ENCODE data around the gene CXCR5.
A peak's percentile ranks its signal among the peaks of the same experiment; 100 is the strongest.

The CXCR5 gene

DNA sequence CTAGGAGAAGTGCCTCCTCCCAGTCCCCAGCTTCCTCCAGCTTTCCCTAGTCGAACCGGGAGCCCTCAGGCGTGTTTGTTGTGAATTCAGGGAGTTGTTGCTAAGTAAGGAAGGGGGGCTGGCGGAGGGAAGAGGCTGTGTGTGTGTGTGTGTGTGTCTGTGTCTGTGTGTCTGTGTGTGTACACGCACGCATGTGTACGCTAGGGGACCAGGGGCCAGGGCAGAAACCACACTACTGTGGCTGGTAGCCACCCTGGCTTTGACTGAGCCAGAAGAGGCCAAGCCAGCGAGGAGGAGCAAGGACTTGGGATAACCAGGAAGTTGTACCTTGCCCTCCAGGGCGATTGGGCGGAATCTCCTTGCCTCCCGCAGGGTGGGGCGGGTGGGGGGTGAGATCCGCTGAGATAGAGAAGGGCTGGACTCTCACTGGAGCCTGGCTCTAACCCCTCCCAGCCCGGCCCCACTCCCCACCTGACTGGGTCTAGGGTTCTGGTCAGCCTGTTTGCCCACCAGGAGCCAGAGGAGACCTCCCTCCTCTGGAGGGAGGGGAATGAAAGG is 34.5 kb downstream of the CXCR5 start:
- Histone ChIP-seq H3K36me3 (replicated peaks) (no peaks in the 10 kb centered on the region), H3K27me3 (replicated peaks) (no peaks in the 10 kb centered on the region), H3K27ac (peak overlapping the region; percentile 92), H3K4me3 (ENCODE audit: low read depth, low read length) (peak overlapping the region; percentile 34)
- TF ChIP-seq, protein P1, sequence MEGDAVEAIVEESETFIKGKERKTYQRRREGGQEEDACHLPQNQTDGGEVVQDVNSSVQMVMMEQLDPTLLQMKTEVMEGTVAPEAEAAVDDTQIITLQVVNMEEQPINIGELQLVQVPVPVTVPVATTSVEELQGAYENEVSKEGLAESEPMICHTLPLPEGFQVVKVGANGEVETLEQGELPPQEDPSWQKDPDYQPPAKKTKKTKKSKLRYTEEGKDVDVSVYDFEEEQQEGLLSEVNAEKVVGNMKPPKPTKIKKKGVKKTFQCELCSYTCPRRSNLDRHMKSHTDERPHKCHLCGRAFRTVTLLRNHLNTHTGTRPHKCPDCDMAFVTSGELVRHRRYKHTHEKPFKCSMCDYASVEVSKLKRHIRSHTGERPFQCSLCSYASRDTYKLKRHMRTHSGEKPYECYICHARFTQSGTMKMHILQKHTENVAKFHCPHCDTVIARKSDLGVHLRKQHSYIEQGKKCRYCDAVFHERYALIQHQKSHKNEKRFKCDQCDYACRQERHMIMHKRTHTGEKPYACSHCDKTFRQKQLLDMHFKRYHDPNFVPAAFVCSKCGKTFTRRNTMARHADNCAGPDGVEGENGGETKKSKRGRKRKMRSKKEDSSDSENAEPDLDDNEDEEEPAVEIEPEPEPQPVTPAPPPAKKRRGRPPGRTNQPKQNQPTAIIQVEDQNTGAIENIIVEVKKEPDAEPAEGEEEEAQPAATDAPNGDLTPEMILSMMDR (IDR thresholded peaks at IDR 0.05; ENCODE audit: low read depth, low read length, missing control alignments): no peak
- peak; percentile 94 for DNase-seq
- in situ Hi-C loops (cut with HindIII; ENCODE audit: low pct_ligation_motif_present, low sequenced_read_pairs): no loop called here

DNA sequence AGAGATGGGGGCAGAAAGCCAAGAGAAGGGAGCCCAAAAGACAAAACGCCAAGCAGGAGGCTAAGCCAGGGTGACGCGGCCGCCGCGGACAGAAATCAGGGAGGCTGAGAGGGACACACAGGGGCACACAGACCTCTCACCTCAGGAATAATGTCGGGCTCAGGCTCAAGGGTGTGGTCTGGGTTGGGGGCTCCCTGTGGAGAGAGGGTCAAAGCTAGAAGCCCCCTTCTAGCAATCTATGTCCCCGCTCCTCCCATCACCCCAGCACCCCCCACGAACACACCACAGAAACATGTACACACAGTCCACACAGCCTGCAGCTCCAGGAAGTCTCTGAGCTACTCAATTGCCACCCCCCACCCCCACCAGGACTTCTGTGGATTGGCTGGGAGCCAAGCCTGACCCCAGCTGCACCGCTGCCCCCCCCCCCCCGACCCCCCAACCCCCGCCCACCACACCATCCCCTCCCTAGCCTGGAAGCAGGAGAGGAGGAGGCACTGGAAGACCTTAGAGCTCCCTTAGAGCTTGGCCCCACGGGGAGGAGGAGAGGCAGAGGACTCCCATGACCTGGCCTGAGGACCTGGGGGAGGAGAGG is 35.1 kb downstream of the CXCR5 start:
- in situ Hi-C loops (cut with HindIII; ENCODE audit: low pct_ligation_motif_present, low sequenced_read_pairs): no loop called here
- DNase-seq: no peak
- H3K4me3 ChIP-seq (ENCODE audit: low read depth, low read length): peak overlapping the region; percentile 37
- TF ChIP-seq, protein P1 (IDR thresholded peaks at IDR 0.05; ENCODE audit: low read depth, low read length, missing control alignments): no peak
- no peaks in the 10 kb centered on the region for H3K36me3 ChIP-seq (replicated peaks)
- no peaks in the 10 kb centered on the region for H3K27me3 ChIP-seq (replicated peaks)
- peak overlapping the region; percentile 92 for H3K27ac ChIP-seq

DNA sequence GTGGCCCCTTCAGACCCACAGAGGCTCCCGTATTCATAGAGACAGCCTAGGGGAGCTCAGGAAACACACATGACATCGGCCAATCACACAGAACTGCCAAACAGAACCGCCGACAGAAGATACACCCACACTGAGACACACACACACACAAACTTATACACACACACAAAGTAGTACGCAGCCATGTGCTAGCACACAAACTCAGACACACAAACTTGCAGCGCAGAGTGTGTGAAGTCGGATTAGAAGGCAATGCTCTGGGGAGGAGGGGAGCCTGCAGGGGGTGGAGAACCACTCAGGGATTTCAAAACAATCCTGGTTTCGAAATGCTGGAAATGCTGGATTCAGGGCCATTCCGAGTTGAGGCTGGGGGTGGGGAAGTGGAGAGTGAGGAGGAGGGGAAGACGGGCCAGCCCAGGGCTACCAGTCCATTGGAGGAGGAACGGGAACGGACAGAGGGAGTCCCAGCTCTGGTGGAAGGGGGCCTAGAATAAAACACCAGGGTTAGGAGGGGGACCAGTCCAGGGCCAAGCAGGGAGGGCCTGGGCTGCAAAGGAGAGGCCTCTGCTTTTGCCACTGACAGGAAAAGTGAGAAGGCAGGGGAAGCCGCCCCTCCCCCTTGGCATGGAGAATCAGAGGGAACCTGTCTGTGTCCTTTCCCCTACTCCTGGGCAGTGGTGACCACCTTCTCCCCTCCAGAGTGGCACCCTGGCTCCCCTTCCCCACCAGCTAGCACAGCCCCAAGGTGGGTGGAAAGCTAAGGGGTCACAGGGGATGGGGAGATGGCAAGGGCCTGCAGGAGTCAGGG is 37.6 kb downstream of the CXCR5 start:
- Histone ChIP-seq H3K36me3 (replicated peaks) (no peaks in the 10 kb centered on the region), H3K27ac (peak overlapping the region; percentile 92), H3K27me3 (replicated peaks) (no peaks in the 10 kb centered on the region), H3K4me3 (ENCODE audit: low read depth, low read length) (peak overlapping the region; percentile 96)
- in situ Hi-C loops (cut with HindIII; ENCODE audit: low pct_ligation_motif_present, low sequenced_read_pairs): no loop called here
- TF ChIP-seq, protein P1 (IDR thresholded peaks at IDR 0.05; ENCODE audit: low read depth, low read length, missing control alignments): no peak
- peak; percentile 77 for DNase-seq

DNA sequence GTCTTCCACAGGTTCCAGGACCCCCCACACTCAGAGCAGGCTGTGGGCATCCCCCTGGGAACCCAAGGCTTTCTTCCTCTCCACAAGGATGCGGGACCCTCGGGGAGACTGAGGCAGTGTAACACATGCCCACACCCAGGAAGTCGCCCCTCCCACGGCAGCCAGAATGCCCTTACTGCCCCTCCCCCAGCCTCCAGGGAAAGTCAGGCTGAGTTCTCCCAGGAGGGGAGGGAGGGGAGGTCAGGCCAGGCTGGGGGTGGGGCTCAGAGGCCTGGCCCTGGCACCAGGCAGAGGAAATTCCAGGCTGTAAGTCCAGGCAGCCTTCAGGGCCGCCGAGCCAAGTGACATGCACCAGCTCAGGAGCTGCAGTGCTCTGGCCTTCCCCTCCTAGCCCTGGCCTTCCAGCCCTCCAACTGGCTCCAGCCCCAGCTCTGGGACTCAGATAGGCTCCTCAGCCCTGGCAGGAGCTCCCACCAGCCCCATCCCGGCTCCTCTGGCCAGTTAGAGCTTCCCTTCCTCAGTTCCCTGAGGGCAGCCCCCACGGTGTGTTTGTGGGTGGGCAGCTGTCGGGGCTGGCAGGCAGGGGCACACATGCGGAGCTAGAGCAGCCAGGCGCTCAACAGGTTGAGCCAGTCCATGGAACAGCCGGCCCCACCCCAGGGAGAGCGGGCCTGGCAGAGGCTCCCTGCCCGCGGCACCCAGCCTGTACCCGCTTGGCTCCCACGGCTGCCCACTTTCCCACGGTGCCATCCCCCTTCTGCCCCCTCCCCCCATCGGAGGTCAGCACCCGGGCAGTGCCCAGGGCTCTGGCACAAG is 38.4 kb downstream of the CXCR5 start:
- no peak for DNase-seq
- in situ Hi-C loops (cut with HindIII; ENCODE audit: low pct_ligation_motif_present, low sequenced_read_pairs): no loop called here
- Histone ChIP-seq H3K27me3 (replicated peaks) (no peaks in the 10 kb centered on the region), H3K27ac (peak overlapping the region; percentile 92), H3K4me3 (ENCODE audit: low read depth, low read length) (peak overlapping the region; percentile 96), H3K36me3 (replicated peaks) (no peaks in the 10 kb centered on the region)
- TF ChIP-seq, protein P1 (IDR thresholded peaks at IDR 0.05; ENCODE audit: low read depth, low read length, missing control alignments): no peak

DNA sequence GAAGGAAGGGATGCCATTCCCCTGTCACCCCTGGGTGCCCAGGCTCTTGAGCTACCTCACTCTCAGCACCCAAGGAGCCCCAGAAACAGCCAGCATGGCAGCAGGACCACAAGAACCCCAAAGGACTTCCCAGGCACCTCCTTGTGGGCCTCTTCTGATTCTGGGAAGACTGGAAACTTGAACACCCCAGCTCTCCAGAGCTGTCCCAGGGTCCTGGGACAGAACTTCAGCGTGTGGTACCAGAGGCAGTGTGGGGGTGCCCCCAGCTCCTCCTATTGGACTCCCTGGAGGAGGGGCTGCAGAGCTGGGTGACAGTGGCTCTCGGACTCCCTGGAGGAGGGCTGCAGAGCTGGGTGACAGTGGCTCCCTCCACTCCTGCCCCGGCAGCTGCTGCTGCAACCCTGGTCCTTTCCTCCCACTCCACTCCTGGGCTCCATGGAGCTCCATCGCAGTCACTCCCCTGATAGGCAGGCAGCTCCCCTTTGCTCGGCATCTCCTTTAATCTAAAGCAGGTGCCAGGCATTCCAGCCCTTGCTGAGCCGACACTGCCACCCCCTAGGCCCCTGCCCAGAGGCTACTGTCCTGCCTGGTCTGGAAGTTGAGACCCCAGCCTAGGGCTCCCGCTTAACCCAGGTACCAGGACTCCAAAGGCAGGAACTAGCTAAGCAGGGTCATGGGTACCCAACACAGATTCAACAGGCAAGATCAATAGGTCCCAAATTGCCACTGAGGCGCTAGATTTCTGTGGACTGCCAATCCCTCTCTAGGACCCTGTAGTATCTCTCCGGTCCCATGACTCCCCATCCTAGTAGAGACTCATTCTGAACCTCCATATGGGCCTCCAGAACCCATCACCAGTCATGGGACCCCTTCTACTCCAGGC is 39.3 kb downstream of the CXCR5 start:
- DNase-seq: no peak
- TF ChIP-seq, protein P1 (IDR thresholded peaks at IDR 0.05; ENCODE audit: low read depth, low read length, missing control alignments): no peak
- Histone ChIP-seq H3K4me3 (ENCODE audit: low read depth, low read length) (peak overlapping the region; percentile 96), H3K27me3 (replicated peaks) (no peaks in the 10 kb centered on the region), H3K27ac (peak overlapping the region; percentile 92), H3K36me3 (replicated peaks) (no peaks in the 10 kb centered on the region)
- in situ Hi-C loops (cut with HindIII; ENCODE audit: low pct_ligation_motif_present, low sequenced_read_pairs): no loop called here
